GM18868 (cell line): Measurements from ENCODE around the gene HERC5.
A peak's percentile ranks its signal among the peaks of the same experiment; 100 is the strongest.
"Not testable (repeated sequence)": the region's sequence is repeated elsewhere in the genome, so short reads cannot be mapped to it uniquely, and the experiment has no call there.

Experiments
- ATAC-seq: cut with Tn5 transposase; IDR thresholded peaks from one replicate; pipeline ENCODE4 v1.9.1; 2021; ENCODE audit warnings: mild to moderate bottlenecking, moderate library complexity; ENCODE audit not compliant: unreplicated experiment

Gene HERC5

DNA sequence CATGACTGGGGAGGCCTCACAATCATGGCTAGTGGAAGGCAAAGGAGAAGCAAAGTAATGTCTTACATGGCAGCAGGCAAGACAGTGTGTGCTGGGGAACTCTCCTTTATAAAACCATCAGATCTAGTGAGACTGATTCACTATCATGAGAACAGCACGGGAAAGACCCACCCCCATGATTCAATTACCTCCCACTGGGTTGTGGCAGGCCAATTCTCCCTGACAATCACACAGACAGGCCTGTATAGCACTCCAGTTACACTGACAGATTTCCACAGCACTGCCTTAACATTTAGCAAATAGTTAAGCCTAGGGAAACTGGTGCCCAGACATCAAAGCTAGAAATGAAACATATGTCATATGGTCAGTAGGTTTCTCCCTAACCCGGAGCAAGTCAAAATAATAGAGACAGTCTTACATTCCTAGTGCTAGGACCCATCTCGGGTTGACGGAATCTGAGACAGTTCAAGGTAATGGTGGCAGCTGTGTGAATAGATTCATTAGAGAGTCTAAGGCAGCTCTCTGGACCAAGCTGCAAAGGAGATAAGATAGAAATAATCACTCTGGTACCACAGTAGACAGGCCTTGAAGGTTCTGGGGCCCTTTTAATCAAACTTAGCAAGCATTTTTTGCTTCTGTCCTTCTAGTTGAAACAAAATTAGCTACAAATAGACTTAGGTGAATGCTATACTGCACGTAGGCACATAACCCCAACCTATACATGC lies 9.4 kb upstream of the HERC5 start:
- no peak for ATAC-seq

DNA sequence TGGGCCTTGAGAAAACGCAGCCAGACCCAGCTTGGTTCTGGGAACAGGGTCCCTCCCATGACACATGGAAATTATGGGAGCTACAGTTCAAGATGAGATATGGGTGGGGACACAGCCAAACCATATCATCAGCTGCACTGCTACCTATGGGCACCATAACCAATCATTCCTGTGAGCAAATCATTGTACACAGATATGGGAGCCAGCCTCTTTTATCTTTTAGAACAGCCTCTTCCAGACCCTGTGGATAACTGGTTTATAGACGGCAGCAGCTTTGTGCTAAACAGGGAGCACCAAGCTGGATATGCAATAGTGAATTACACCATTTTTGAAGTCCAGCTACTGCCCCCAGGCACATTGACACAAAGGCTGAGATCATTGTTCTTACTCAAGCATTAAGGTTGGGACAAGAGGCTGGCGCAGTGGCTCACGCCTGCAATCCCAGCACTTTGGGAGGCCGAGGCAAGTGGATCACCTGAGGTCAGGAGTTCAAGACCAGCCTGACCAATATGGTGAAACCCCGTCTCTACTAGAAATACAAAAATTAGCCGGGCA lies 8.6 kb upstream of the HERC5 start:
- ATAC-seq, result not testable (repeated sequence)

DNA sequence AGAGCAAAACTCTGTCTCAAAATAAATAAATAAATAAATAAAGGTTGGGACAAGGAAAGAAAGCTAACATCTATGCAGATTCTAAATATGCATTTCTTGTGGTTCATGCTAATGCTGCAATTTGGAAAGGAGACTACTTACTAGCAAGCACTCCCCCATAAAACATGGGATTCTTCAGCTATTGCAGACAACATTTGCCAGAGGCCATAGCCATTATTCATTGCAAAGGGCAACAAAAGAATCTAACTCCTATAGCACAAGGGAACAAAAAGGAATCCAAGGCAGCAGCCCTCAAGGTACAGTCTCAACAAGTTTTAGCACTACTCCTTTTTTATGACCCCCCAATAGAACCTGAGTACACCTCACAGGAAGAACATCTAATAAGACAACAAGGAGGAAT lies 8.0 kb upstream of the HERC5 start:
- ATAC-seq, result no peak

DNA sequence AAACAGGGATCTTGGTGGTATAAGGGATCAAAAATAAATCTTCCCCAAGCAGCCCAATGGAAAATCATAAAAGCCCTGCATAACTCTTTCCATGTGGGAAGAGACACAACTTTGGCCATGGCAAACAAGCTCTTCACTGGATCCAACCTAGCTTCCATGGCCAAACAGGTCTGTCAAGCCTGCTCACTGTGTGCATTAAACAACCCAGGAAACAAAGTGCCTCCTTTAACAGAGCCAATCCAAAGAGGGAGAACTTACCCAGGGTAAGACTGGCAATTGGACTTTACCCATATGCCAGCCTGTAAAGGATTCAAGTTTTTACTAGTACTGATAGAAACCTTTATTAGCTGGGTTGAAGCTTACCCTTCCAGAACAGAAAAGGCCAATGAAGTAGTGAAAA lies 7.6 kb upstream of the HERC5 start:
- no peak for ATAC-seq

DNA sequence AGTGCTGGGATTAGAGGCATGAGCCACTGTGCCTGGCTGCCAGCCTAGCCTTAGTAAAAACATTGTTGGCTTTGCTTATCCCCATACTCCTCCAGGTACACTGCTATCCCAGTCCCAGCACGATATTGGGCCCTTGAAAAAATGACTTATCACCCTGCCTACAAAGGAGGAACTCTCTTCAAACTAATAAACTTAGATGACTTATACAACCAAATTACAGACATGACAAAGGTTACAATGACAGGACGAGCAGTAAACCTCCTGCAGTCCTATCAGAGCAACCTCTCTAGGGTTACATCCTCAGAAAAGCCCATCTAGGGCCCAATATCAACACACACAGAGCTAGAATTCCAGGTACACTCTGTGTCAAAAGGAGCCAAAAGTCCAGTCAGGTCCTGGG lies 5.7 kb upstream of the HERC5 start:
- no peak for ATAC-seq

DNA sequence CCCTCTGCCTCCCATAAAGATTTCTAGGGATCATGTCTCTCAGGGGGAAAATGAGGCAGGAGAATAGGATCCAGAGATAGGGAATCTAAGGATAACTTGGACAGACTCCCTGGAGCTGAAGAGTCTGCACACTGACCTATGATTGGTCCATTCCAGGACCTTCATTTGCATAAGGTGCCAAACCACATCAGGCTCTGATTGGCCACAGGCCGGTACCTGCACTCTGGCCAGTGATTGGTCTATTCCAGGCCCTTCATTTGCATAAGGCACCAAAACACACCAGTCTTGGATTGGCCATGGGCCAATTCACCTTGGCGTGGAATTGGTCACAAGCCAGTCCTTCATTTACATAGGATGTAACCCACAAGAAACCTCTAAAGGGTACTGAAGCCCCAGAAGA lies 4.0 kb upstream of the HERC5 start:
- ATAC-seq, result no peak

DNA sequence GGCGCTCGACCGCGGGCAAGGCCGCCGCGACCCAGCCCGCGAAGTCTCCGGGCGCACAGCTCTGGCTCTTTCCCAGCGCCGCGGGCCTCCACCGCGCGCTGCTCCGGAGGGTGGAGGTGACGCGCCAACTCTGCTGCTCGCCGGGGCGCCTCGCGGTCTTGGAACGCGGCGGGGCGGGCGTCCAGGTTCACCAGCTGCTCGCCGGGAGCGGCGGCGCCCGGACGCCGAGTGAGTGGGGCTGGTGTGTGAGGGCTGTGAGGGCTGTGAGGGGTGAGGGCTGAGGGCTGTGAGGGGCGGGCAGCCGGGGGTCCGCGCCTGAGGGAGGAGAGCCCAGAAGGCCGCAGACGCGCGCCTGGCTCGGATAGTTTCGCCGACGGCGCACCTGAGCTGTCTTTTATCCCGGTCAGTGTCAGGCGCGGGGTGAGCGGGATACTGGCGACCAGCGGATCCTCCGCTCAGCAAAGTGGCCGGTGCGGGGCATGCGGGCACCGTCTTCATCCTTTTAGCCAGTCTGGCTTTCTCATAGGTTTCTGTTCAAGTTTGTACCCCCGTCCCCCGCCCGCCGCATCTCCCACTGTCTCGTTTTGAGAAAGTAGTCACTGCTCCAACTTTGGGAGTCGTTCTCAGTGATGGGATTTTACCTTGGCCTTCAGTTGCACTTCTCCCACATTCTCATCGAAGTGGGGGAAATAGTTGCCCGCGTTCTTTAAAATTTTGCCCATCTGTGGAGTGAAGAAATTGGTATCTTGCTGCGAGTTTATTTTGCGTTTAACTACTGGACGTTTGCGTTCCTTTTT lies 586 bp downstream of the HERC5 start:
- ATAC-seq, result peak; percentile 40

DNA sequence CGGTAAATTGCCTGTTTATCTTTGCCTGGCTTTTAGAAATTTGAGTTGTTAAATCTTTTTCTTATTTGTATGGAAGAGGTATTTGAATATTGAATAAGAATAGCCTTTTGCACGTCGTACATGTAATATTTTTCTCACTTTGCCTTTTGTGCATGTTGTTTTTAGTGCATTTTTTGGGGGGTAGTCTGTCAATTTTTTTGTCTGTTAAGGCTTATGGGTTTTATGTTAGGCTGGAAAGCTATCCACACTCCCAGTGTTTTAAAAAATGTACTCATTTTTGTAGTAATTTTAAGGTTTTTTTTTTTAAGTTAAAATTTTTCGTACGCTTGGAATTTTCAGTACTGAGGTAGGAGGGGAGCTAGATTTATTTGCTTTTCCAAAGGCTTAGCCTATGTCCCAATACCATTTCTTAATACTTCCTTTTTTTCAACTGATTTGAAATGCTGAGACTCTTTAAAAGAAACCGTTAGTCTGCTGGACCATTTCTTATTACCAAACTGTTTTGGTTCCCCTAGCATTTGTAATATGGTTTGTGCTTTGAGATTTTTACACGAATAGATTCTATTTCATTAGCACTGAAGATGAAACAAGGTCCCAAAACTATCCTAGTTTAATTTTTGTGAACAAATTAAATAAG lies 1.3 kb downstream of the HERC5 start:
- no peak for ATAC-seq

DNA sequence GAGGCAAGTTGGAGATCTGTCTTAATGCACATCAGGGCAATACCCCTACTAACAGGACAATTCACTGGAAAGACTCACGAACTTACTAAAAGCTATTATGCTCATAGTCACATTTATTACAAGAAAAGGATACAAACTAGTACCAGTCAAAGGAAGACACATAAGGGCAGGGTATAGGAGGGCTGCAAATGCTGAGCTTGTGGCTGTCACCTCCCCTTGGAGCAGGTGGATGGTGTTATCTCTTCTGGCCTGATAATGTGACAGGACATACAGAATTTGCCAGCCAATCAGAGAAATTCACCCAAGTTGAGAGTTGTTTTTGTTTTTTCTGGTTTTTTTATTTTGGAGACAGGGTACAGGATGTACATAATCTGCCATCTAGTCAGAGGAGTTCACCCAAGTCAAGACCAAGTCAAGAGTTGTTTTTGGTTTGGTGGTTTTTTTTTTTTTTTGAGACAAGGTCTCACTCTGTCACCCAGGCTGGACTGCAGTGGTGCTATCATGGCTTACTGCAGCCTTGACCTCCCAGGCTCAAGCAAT lies 8.8 kb downstream of the HERC5 start:
- no peak for ATAC-seq

DNA sequence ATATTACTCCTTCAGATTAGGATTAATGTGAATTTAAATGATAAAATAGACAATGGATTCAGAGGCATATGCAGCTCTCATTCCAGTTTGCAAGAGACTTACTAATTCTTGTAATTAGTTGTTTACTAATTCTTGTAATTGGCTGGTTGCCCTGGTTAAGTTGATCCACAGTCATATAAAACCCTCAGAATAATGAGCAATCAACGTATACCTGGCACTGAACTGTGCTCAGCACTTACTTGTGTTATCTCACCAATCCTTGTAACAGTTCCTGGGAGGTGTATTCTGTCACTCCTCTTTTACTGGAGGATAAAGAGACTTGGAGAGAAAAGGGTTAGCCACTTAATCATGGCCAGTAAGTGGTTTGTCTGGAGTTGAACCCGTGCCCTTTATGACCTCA lies 10.5 kb downstream of the HERC5 start:
- no peak for ATAC-seq

DNA sequence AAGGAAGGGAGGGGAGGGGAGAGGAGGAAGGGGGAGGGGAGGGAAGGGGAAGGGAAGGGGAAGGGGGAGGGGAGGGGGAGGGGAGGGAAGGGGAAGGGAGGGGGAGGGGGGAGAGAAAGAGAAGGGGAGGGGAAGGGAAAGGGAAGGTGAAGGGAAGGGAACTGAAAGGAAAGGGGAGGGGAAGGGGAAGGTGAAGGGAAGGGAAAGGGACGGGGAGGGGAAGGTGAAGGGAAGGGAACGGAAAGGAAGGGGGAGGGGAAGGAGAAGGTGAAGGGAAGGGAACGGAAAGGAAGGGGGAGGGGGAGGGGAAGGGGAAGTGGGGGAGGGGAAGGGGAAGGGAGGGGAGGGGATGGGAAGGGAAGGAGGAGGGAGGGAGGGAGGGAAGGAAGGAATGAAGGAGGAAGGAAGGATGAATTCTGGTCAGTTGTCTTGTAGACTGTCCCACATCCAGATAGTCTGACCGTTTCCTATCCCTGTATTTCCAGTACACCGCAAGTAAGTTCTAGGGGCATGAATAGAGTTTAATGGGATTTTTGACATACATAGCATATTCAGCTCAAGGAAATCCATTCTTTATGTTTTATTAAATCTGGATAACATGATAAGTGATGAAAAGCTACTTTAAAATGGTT lies 20.4 kb downstream of the HERC5 start:
- no peak for ATAC-seq

DNA sequence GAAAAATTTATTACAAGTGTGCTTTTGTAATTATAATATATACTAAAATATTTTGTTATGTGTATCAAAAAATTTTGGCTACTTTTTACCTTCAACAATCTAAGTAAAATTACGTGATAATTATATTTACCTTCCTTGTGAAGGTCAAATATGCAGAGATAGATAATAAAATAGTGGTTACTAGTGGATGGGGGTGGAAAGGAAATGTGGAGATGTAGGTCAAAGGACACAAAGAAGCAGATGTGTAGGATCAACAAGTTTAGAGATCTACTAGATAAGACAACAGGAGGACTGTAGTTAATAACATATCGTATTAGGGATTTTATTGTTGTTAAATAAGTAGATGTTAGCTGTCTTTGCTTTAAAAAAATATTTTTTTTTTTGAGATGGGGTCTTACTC lies 21.3 kb downstream of the HERC5 start:
- ATAC-seq, result no peak

DNA sequence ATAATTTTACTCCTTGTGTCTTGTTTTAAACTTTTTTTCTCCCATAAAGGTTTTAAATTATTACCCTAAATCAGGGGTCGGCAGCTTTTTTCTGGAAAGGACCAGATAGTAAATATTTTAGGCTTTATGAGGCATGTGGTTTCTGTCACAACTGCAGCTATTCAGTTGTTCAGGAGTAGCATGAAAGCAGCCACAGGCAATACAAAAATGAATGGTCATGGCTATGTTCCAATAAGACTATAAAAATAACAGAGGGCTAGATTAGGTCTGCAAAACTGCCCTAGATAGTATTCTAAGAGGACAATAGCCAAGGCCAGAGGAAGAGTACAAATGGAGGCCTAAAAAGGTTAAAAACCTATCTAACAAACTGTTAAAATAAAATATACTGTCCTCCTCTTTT lies 24.6 kb downstream of the HERC5 start:
- ATAC-seq, result no peak

DNA sequence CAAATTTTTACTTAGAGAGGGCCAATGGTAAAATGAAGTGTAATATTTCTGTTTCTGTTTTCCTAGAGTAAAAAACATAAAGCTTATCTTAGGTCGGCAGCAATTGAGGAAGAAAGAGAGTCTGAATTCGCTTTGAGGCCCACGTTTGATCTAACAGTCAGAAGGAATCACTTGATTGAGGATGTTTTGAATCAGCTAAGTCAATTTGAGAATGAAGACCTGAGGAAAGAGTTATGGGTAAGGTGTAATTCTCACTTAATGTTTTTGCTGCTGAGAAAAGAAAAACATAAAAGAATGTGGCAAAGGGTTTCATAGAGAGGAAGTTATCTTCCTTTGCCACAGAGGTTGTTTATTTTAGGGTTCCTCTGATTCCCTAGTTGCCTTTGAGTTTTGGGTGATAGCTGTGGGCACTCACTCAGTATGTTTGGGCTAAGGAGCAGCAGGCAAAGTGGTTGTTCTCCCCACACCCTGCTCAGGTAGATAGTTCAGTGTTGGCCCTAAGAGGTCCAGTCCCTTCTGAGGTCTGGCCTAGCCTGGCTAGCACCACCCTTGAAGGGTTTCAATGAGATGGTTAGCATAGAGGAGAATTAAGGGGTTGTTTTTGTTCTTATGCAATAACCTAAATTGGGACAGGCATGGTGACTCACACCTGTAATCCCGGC lies 32.3 kb downstream of the HERC5 start:
- ATAC-seq, result no peak

DNA sequence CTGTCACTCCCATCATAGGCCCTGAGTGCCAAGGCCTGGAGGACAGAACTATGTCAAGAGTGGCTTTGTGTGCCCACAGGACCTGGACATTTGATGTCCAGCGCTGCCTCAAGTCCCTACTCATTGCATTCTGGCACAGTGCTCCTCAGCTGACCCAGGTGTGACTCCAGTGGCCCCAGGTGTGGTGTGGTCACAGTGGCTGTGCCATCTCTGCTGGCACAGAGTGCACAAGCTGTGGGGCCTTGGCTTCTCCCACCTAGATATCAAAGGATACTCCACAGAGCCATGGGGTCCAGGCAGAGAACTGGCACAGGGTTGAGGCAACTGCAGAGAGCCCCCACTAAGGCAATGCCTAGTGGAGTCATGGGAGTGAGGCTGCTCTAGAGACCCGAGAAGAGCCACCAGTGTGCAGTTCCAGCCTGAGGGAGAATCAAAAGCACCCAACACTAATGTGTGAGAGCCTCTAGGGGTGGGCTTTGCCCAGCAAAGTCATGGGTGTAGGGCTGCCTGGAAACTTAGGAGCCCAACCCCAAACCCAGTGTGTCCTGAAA lies 41.0 kb downstream of the HERC5 start:
- ATAC-seq, result no peak

DNA sequence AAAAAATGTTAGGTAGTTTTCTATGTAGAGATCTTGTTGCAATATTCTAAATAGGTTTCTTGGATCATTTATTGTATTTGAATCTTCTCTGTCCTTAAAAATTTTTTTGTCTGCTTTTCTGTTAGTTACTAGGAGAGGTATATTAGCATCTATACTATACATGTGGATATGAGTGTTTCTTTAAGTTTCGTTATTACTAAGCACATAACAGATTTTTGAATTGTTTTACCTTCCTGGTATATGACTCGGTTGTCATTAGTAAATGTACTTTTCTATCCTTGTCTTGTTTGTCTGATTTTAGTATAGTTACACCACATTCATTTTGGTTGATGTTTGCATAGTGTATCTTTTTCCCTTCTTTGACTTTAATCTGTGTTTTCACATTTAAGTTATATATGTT lies 46.4 kb downstream of the HERC5 start:
- ATAC-seq, result peak; percentile 67

DNA sequence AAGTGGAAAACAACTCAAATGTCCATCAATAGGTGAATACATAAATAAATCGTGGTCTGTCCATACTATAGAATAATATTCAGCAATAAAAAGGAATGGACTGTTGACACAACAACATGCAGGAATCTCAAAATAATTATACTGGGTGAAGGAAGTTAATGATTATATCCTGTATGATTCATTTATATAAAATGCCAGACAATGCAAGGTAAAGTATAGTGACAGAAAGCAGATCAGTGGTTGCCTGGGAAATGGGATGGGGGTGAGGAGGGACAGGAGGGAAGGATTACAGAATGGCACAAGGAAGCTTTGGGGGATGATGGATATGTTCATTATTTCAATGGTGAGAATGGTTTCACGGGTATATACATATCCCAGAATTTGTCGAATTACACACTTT lies 54.3 kb downstream of the HERC5 start:
- ATAC-seq, result no peak

DNA sequence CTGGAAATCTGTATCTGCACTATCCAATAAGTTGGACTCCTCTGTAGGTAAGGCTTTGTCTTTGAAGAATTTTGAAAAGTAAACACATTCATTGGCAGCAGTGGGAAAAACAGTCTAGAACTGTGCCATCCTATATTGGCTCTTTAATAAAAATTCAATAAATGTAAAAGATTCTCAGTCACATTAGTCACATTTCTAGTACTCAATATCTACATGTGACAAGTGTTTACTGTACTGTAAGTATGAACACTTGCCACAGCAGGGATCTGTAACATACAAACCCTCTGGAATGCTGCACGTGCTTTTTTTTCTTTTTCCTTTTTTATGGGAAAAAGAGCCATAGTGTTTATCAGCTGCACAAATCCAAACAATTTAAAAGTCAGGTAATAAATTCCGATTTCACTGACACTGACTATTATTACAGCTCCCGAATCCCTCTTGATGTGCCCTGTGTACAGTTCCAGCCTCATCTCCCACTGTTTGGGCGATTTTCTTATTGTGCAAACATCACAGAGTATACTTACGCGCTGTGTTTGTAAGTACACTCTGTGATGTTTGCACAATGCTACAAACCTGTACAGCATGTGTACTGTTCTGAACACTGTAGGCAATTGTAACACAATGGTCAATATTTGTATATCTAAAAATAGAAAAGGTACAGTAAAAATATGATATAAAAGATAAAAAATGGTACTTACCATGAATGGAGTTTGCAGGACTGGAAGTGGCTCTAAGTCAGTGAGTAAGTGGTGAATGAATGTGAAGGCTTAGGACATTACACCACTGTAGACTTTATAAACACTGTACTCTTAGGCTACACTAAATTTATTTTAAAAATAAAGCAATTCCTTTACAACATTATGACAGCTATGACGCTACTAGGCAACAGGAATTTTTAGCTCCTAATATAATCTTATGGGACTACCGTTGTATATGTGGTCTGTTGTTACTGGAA lies 57.9 kb downstream of the HERC5 start:
- no peak for ATAC-seq

DNA sequence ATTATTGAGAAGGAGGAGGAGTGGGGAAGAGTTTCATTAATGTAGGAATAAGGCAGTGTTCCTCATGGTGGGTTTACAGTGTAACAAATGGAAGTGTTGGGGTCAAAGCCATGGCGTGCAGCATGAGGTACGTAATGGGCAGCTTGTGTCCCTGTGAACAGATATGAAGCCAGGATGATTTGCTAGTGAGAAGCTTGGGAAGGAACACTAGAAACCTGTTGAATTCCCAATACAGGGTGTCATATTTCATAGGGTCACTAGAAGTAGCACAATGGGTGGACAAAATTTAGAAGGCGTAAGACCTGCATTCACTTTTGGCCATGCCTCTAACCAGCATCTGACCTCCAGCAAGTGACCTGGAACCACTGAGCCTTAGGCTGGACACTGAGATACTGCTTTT lies 59.8 kb downstream of the HERC5 start:
- ATAC-seq, result no peak
